Stomach (tissue), 19 donors: ENCODE results near the gene RSAD1. TPM values are rescaled to one million over a fixed set of nuclear protein-coding genes. Genes with fewer than 3 reads are reported as not detected.

Experiments used
- DNase-seq, 2 donors: peaks; one replicate each; pipeline versions ENCODE4 v3.0.0 to v3.0.0-alpha.2; 2013 to 2019
- H3K27ac ChIP-seq, 5 donors: fragments of 200-600 bp in 4 of 5; sonication (generic) in 4 of 5; one replicate each; pipeline ENCODE4 v1.5.1; 2013 to 2019; ENCODE audit warnings: mild to moderate bottlenecking in 1 of 5, moderate library complexity in 1 of 5
- H3K27me3 ChIP-seq, 3 donors: fragments of 200-600 bp; sonication (generic); one replicate each; pipeline ENCODE4 v1.5.1; 2017 to 2019; ENCODE audit warnings: mixed run types in 1 of 3
- H3K36me3 ChIP-seq, 4 donors: fragments of 200-600 bp; sonication (generic); 1 replicate in 3 of 4; 2 replicates in 1 of 4; pipeline ENCODE4 v1.5.1; 2016 to 2019
- H3K4me1 ChIP-seq, 4 donors: fragments of 200-600 bp; sonication (generic); one replicate each; pipeline ENCODE4 v1.5.1; 2016 to 2019
- H3K4me3 ChIP-seq, 4 donors: fragments of 200-600 bp; sonication (generic) in 3 of 4; one replicate each; pipeline ENCODE4 v1.5.1; 2016 to 2019; ENCODE audit warnings: mild to moderate bottlenecking in 1 of 4
- H3K9me3 ChIP-seq, 4 donors: fragments of 200-600 bp; sonication (generic); one replicate each; pipeline ENCODE4 v1.5.1; 2016 to 2019
- EP300 ChIP-seq: sonication (generic); formaldehyde crosslinking; IDR thresholded peaks from one replicate; pipeline ENCODE4 v1.6.1; 2017; ENCODE audit warnings: antibody characterized with exemption
- POLR2A ChIP-seq, 4 donors: fragments of 450-650 bp; IDR thresholded peaks; one replicate each; pipeline ENCODE4 v1.6.1; 2016; ENCODE audit warnings: antibody characterized with exemption in 4 of 4, control low read depth in 2 of 4, mild to moderate bottlenecking in 1 of 4, moderate library complexity in 1 of 4
- POLR2AphosphoS5 ChIP-seq, 3 donors: sonication (generic); formaldehyde crosslinking; IDR thresholded peaks; one replicate each; pipeline ENCODE4 v1.6.1; 2016; ENCODE audit warnings: antibody characterized with exemption in 3 of 3
- WGBS, 5 donors: extraction: QIAGEN DNeasy Blood & Tissue Kit in 3 of 5; methylation state at CpG; one replicate each; pipeline versions ENCODE4 v1.1.5 to v1.1.7; 2013 to 2018; 5-methylcytosine and 5-hydroxymethylcytosine counted together
- intact Hi-C: fragments of 100-400 bp; cut with DNase I; formaldehyde crosslinking; loops from one replicate; pipeline ENCODE4 v1.15.1; 2023; ENCODE audit warnings: low total_unique reads
- long read RNA-seq, 10 donors: transcript quantifications; one replicate each; lab custom pipeline, GENCODE V29; 2026
- polyA plus RNA-seq, 3 donors: library from polyadenylated mRNA; stranded (reverse); fragments of 200-250 nt; gene quantifications; one replicate each; pipeline ENCODE4 v1.2.3, GENCODE V29; 2013
- total RNA-seq, 5 donors: library from RNA; depleted of rRNA; stranded (reverse); fragments of >200 nt; gene quantifications; one replicate each; pipeline versions ENCODE4 v1.1.0 to v1.2.3, GENCODE V29; 2014 to 2016
- TF ChIP-seq, protein P1 (sequence below), 7 experiments: fragments of 450-650 bp in 4 of 7; fragments of 200-600 bp in 3 of 7; sonication (generic) in 3 of 7; IDR thresholded peaks; one replicate each; pipeline ENCODE4 v1.5.1; 2016 to 2019; ENCODE audit warnings: antibody characterized with exemption in 7 of 7, control low read depth in 2 of 7, mild to moderate bottlenecking in 1 of 7
- donor health status: healthy with polysubstance abuse.
- donor health status: Bipolar disorder and iron deficiency.
- donor health status: healthy.

The RSAD1 gene
- total RNA-seq (10 to 100 TPM; 18.7 to 54.8 (median 22.0) TPM), polyA plus RNA-seq (10 to 100 TPM; 23.9 to 29.4 (median 28.7) TPM)
- long read RNA-seq, donor 1, partial matches to known transcripts, result 0 of 2 reads
- long read RNA-seq, donor 1, other reads (novel, unspliced or antisense), result 0 of 2 reads
- long read RNA-seq, donor 2, result 0 reads
- long read RNA-seq, donor 3, partial matches to known transcripts, result 0 of 3 reads
- long read RNA-seq, donor 3, other reads (novel, unspliced or antisense), result 0 of 3 reads
- long read RNA-seq, donor 4, result 0 reads
- long read RNA-seq, donor 5, transcript RSAD1-201 (9 exons, 2,528 nt), result major isoform, 6 of 8 reads
- long read RNA-seq, donor 5, partial matches to known transcripts, result 0 of 8 reads
- long read RNA-seq, donor 5, other reads (novel, unspliced or antisense), result 0 of 8 reads
- long read RNA-seq, donor 6, transcript RSAD1-201 (9 exons, 2,528 nt), result major isoform, 6 of 12 reads
- long read RNA-seq, donor 6, transcript RSAD1-207 (2 exons, 637 nt), result major isoform, 6 of 12 reads
- long read RNA-seq, donor 6, partial matches to known transcripts, result 0 of 12 reads
- long read RNA-seq, donor 6, other reads (novel, unspliced or antisense), result 0 of 12 reads
- long read RNA-seq, donor 7, partial matches to known transcripts, result 0 of 2 reads
- long read RNA-seq, donor 7, other reads (novel, unspliced or antisense), result 0 of 2 reads
- long read RNA-seq, donor 8, partial matches to known transcripts, result 0 of 4 reads
- long read RNA-seq, donor 8, other reads (novel, unspliced or antisense), result 0 of 4 reads
- long read RNA-seq, donor 9, partial matches to known transcripts, result 0 of 2 reads
- long read RNA-seq, donor 9, other reads (novel, unspliced or antisense), result 0 of 2 reads
- long read RNA-seq, donor 10, partial matches to known transcripts, result 0 of 2 reads
- long read RNA-seq, donor 10, other reads (novel, unspliced or antisense), result 0 of 2 reads

DNA sequence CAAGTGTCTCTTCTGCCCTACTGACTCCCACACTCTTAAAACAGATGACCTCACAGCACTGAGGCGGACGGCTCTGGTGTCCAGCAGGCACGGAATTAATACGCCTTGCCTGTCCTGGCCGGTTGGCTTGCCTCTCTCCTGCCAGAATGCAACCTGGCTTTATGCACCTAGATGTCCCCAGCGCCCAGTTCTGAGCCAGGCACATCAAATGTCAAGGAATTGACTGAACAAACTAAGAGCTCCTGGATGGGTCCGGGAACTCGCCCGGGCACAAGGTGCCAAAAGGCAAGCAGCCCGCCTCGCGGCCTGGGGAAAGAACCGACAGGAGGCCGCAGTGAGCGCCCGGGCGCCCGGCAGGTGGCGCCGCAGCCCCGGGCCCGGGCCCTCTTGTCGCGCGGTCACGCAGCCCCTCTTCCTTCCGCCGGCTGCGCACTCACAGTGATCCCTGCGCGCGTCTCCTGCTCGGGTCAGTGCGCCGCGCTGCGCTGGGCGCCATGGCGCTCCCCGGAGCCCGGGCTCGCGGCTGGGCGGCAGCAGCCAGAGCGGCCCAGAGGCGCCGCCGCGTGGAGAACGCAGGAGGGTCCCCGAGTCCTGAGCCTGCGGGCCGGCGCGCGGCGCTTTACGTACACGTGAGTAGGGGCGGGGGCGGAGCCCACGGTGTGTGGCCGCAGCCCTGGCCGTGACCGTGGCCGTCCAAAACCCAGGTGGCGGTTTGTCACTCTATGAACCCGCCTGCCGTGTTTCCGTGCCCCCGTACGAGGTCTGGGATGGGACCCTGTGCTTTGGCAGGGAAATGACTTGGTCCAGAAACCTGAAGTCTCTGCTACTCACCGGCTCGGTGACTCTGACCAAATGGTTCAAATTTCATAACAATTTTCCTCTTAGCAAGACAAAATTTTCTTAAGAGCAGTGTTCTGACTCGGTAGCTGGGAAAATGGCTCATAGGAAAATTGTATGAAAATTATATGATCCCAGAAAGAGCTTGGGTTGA lies at the start of gene RSAD1:
Gene RSAD1, plus strand, starts transcription at position 470 of the 991 bp plus-strand sequence. Its CDS starts 25 bp downstream, at position 495.
- no peak for TF ChIP-seq EP300
- peak; percentile 59 to 91 (median 90) for TF ChIP-seq POLR2AphosphoS5 (IDR thresholded peaks at IDR 0.05)
- TF ChIP-seq, protein P1, sequence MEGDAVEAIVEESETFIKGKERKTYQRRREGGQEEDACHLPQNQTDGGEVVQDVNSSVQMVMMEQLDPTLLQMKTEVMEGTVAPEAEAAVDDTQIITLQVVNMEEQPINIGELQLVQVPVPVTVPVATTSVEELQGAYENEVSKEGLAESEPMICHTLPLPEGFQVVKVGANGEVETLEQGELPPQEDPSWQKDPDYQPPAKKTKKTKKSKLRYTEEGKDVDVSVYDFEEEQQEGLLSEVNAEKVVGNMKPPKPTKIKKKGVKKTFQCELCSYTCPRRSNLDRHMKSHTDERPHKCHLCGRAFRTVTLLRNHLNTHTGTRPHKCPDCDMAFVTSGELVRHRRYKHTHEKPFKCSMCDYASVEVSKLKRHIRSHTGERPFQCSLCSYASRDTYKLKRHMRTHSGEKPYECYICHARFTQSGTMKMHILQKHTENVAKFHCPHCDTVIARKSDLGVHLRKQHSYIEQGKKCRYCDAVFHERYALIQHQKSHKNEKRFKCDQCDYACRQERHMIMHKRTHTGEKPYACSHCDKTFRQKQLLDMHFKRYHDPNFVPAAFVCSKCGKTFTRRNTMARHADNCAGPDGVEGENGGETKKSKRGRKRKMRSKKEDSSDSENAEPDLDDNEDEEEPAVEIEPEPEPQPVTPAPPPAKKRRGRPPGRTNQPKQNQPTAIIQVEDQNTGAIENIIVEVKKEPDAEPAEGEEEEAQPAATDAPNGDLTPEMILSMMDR (IDR thresholded peaks at IDR 0.05), result peak in 5 of 7 experiments; percentile 68 to 87 (median 84)
- peak in 1 of 4 donors; percentile 34 for TF ChIP-seq POLR2A (IDR thresholded peaks at IDR 0.05)
- 1 to 4% (median 2%) methylated on average over 34 to 75 of the region's 75 CpGs for WGBS, 5 donors
- peak; percentile 90 to 97 for DNase-seq
- Histone ChIP-seq H3K4me3 (peak within 1 kb of the TSS; percentile 70 to 78 (median 72)), H3K4me1 (peaks cover 19 to 59% (median 47%) of the 10 kb centered on the region in 4 donors), H3K27ac (peak within 1 kb of the TSS; percentile 84 to 96 (median 94)), H3K36me3 (peaks cover 6 to 29% (median 21%) of the 10 kb centered on the region in 4 donors), H3K27me3 (no peaks in the 10 kb centered on the region), H3K9me3 (no peaks in the 10 kb centered on the region)
- intact Hi-C loops, result loop anchor here (10.0 kb wide), 1 partner anchor 114 kb away; no protein-coding TSS in a partner anchor

DNA sequence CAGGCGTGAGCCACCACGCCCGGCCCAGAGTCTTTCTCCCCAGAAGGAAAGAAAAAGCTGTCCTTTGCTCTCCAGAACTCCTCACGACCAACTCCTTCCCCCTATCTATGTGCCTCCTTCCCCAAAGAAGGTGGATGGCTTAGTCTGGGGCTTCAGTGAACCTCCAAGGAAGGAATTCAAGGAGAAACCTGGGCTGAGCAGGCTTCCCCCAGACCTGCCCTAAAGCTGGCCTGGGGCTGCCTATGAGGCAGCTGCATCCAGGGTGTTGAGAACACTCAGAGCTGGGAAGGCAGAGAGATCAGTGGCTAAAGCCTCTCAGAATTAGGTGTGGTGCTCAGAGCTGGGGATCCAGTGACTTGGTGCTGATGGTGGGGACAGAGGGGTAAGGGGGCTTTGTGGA lies 48.9 kb upstream of the RSAD1 start:
- no peak for DNase-seq
- no peak overlapping the region for H3K4me3 ChIP-seq
- no peaks in the 10 kb centered on the region for H3K9me3 ChIP-seq
- H3K36me3 ChIP-seq, result peaks cover 0 to 20% (median 8%) of the 10 kb centered on the region in 4 donors
- WGBS, 5 donors, result 86 to 95% (median 91%) methylated on average over 4 of the region's 4 CpGs
- intact Hi-C loops, result no loop called here
- H3K27ac ChIP-seq, result peak overlapping the region in 1 of 5 donors; percentile 89
- no peak for TF ChIP-seq EP300
- no peak for TF ChIP-seq POLR2A (IDR thresholded peaks at IDR 0.05)
- TF ChIP-seq, protein P1 (IDR thresholded peaks at IDR 0.05), result no peak
- TF ChIP-seq POLR2AphosphoS5 (IDR thresholded peaks at IDR 0.05), result no peak
- H3K27me3 ChIP-seq, result no peaks in the 10 kb centered on the region
- H3K4me1 ChIP-seq, result peaks cover 30 to 53% (median 49%) of the 10 kb centered on the region in 4 donors

DNA sequence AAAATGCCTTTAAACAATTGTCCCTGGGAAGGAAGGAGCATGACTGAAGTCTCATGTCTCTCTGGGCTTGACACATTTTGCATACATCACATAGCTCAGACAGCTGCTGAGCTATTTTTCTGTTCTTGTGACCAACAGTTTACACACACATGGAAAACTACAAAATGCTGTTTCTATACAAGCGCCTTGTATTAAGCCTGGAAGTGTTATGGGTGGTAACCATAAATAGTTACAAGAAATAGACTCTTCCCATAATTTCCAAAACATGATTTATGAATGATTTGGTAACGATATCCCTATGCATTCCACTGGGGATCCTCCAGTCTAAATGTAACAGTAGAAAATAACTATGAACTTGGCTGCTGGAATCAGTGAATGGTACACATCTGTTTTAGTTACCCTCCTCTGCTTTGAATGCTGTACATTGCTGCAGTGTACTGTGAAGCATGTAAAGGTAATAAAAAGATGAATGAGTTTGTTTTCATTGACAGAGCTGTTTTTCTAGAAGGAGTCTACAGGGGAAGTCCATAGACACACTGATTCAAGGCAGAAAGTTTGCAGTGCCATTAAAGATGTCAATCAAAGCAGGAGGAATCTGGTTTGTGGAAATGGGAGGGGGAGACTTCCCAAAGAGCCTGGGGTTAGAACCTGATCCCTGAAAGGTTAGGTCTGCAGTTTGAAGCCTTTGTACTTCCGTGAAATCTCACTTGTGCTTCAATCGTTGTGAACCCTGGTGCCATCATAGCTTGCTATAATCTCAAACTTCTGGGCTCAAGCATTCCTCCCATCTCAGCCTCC lies 47.6 kb upstream of the RSAD1 start:
- 76 to 90% (median 84%) methylated on average over 4 of the region's 4 CpGs for WGBS, 5 donors
- Histone ChIP-seq H3K4me3 (no peak overlapping the region), H3K36me3 (peaks cover 0 to 26% (median 10%) of the 10 kb centered on the region in 4 donors), H3K9me3 (no peaks in the 10 kb centered on the region), H3K4me1 (peaks cover 20 to 41% (median 39%) of the 10 kb centered on the region in 4 donors), H3K27me3 (no peaks in the 10 kb centered on the region), H3K27ac (no peak overlapping the region)
- intact Hi-C loops, result no loop called here
- TF ChIP-seq EP300, result no peak
- TF ChIP-seq, protein P1 (IDR thresholded peaks at IDR 0.05), result no peak
- no peak for TF ChIP-seq POLR2AphosphoS5 (IDR thresholded peaks at IDR 0.05)
- TF ChIP-seq POLR2A (IDR thresholded peaks at IDR 0.05), result no peak
- DNase-seq, result no peak
